GM12865 (cell line): Measurements from ENCODE around the gene KRT84.

Experiments used
- DNase-seq: peaks from one replicate; pipeline ENCODE4 v3.0.0; 2010; ENCODE audit warnings: low read depth
- H3K4me3 ChIP-seq: 2 replicates; pipeline ENCODE4 v1.5.1; 2011; ENCODE audit warnings: mild to moderate bottlenecking, low read depth, low read length, control low read depth
- CTCF ChIP-seq: IDR thresholded peaks from 2 replicates; pipeline ENCODE4 v1.5.1; 2011; ENCODE audit warnings: low read length, control low read depth, low read depth, inconsistent platforms; ENCODE audit not compliant: insufficient read depth; ENCODE audit errors: missing control alignments

The KRT84 gene

GRCh38 chr12:52351196-52352059 is 34.0 kb downstream of the KRT84 start:
- H3K4me3 ChIP-seq = no peak overlapping the region
- TF ChIP-seq CTCF = no peak
- DNase-seq = no peak

GRCh38 chr12:52350786-52351185 is 34.7 kb downstream of the KRT84 start:
- TF ChIP-seq CTCF = no peak
- no peak for DNase-seq
- no peak overlapping the region for H3K4me3 ChIP-seq

- DNase-seq = no peak
- H3K4me3 ChIP-seq = no peak overlapping the region
- no peak for TF ChIP-seq CTCF
These were observed 35.3 kb downstream of the KRT84 start for GRCh38 chr12:52350021-52350620.

GRCh38 chr12:52349196-52349595 is 36.3 kb downstream of the KRT84 start:
- H3K4me3 ChIP-seq = no peak overlapping the region
- no peak for TF ChIP-seq CTCF
- no peak for DNase-seq

- TF ChIP-seq CTCF = no peak
- DNase-seq = no peak
- no peak overlapping the region for H3K4me3 ChIP-seq
These were observed 37.6 kb downstream of the KRT84 start for GRCh38 chr12:52347551-52348510.

GRCh38 chr12:52347016-52347415 is 38.4 kb downstream of the KRT84 start:
- TF ChIP-seq CTCF = no peak
- no peak overlapping the region for H3K4me3 ChIP-seq

More at GRCh38 chr12:52347016-52347415, 38.4 kb downstream of the KRT84 start:
- DNase-seq = no peak
